Renal cortical epithelial cell (primary cell): Measurements from ENCODE around the gene UGT1A8. TPM values are rescaled to one million over a fixed set of nuclear protein-coding genes. Genes with fewer than 3 reads are reported as not detected.
"Not testable (repeated sequence)": the region's sequence is repeated elsewhere in the genome, so short reads cannot be mapped to it uniquely, and the experiment has no call there.

Experiments used
- DNase-seq: peaks from one replicate; pipeline ENCODE4 v3.0.0-alpha.2; 2011; ENCODE audit warnings: low read depth
- total RNA-seq: library from RNA; depleted of rRNA; stranded (reverse); fragments of >200 nt; gene quantifications from 2 replicates; pipeline ENCODE4 v1.2.3, GENCODE V29; 2014

The UGT1A8 gene
- total RNA-seq, 1 donor from 2014 or later = 0.35 TPM

DNA sequence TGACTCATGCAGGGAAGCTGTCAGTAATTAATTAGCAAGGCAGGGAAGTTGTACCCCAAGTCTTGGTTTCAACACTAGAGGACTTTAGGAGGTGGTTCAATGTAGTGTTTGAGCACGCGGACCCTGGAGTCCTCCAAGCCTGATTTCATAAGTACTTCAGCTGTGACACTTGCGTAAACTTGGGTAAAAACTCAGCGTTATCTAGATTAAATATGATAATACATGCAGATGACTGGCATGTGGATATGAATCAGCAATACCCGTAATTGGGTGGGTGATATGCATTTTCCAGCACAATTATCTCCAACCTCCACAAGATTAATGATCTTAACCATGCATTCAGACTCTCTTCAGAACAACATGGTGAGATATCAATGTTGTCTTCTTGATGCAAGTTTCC, 69.5 kb downstream of the UGT1A8 start:
- DNase-seq = no peak

DNA sequence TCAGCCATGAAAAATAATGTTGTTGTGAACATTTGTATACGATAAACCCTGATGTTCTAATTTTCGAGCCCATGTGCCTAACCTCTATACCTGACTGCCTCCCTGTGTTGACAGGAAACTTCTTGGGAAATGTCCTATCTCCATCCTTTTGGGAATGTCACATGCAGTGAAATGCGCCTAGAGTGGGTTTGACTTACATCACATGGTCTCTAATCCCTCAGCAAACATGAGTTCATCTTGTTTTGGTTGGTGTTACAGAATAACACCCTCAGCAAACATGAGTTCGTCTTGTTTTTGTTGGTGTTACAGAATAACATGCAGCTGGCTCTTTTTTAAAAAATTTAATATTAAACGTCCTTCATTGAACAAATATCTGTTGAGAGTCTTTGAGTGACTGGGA, 70.9 kb downstream of the UGT1A8 start:
- DNase-seq = no peak

- DNase-seq = no peak
Observed at GRCh38 chr2:233689031-233689430, 71.6 kb downstream of the UGT1A8 start.

DNA sequence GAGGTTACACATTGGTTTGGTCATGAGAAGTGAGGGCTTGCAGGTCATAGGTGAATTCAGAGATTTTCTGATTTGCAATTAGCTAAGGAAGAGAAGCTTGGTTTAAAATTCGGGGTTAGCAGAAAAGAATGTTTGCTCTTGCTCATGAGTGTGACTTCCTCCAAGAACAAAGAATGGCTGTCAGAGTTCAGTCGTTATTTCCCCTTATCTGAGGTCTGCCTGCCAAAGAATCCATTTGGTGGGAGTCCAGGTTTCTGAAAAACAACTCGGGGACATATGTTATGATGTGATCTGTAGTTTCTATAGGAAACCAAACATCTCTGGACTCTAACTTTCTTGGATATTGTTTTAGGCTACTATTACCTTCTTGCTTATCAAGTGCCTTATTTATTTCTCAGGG, 72.1 kb downstream of the UGT1A8 start:
- no peak for DNase-seq

DNA sequence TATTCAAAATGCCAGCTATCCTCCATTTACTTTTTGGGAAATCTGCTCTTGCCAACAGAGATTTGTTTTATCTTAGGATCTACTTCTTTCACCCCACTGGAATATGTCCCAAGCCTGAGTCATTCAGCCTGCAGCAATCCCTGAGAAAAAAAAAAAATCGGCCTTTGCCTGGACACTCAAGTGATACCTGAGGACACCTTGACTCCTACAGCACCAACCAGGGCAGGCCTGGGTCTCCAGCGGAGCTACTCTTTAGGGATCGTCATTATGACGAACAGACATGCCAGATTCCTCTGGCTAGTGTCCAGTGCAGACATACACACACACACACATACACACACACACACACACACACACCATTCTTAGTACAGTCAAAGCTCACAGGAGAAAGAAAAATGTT, 73.0 kb downstream of the UGT1A8 start:
- DNase-seq = peak; percentile 62

GRCh38 chr2:233691443-233692433, 74.3 kb downstream of the UGT1A8 start:
- DNase-seq = peak; percentile 66

DNA sequence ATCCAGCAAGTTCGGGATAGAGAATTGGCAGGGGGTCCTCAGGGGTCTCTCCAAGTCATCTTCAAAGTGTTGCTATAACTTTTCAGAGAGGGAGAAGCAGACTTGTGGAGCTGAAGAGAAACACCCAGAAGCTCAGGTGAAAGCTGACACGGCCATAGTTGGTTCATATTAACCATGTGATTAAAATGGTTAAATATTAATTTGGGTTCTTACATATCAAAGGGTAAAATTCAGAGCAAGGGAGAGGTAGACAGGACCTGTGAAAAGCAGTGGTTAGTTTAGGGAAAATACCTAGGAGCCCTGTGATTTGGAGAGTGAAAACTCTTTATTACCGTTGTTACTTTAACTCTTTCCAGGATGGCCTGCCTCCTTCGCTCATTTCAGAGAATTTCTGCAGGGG, 75.2 kb downstream of the UGT1A8 start, which contains the start of gene UGT1A6:
Gene UGT1A6, plus strand, starts transcription at position 243 of the 400 bp plus-strand sequence. Its CDS starts 115 bp downstream, at position 358.
- DNase-seq = peak; percentile 82

GRCh38 chr2:233693963-233694362, 76.5 kb downstream of the UGT1A8 start:
- DNase-seq = no peak

DNA sequence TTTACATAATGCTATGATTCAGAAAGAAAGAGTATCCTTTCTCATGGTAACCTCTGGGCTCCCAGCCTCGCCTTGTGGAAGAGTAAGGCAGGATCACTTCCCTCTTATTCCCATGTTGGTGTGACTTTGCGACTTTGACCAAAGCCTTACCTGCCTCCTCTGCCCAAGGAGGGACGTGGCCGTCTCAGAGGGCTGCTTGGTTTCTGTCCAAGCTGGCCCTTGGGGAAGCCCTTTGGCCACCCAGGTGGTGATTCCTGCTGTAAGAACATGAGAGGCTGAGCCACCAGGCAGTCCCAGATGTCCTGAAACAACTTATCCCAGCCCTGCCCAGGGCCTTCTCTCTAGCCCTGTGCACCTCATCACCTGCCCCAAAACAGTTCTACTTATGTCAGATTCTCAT, 81.3 kb downstream of the UGT1A8 start:
- DNase-seq = no peak

GRCh38 chr2:233699424-233700027, 82.1 kb downstream of the UGT1A8 start:
- DNase-seq = no peak

GRCh38 chr2:233700028-233700635, 82.7 kb downstream of the UGT1A8 start:
- peak; percentile 97 for DNase-seq

DNA sequence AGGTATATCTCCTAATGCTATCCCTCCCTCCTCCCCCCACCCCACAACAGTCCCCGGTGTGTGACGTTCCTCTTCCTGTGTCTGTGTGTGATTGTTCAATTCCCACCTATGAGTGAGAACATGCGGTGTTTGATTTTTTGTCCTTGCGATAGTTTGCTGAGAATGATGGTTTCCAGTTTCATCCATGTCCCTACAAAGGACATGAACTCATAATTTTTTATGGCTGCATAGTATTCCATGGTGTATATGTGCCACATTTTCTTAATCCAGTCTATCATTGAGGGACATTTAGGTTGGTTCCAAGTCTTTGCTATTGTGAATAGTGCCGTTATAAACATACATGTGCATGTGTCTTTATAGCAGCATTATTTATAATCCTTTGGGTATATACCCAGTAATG, 83.4 kb downstream of the UGT1A8 start:
- not testable (repeated sequence) for DNase-seq

- DNase-seq = no peak
Observed at GRCh38 chr2:233702238-233702637, 84.8 kb downstream of the UGT1A8 start.

DNA sequence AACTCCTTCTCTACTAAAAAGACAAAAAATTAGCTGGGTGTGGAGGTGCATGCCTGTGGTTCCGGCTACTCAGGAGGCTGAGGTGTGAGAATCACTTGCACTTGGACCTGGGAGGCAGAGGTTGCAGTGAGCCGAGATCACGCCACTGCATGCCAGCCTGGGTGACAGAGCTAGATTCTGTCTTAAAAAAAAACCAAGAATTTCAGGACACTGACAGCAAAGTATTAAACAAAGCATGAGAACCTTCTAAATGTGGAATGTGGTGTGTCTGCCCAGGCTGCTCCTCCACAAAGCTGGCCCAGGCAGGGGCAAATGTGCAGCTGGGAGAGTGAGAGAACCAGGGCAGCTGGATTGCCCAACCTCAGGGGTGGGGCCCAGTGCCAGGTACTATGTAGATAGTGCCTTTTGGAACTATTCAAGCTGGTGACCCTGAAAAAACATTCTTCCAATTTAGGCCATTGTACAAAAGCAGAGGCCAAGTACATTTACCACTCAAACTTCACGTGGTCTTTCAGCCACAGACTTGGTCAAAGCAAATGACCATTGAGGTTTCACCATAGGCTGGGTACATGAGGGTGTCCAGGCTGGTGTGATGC, 88.6 kb downstream of the UGT1A8 start:
- peak; percentile 87 for DNase-seq

DNA sequence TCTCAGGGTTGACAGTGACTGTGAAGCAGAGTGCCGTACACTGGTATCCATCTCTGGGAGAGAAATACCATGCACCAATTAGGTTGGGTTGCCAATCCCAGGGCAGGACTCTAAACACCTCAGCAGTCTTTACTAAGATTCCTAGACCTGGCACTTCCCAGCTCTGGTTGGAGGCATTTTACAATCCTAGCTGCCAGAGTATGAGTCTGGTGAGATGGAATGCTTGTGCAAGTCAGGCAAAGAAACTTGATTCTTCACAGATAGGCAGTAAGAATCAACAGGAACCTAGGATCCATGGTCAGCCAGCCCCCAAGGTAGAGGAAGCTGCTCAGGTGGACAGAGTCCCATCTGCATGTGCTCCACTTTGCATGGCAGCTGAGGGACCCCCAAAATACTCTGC, 89.3 kb downstream of the UGT1A8 start:
- DNase-seq = peak; percentile 82

DNA sequence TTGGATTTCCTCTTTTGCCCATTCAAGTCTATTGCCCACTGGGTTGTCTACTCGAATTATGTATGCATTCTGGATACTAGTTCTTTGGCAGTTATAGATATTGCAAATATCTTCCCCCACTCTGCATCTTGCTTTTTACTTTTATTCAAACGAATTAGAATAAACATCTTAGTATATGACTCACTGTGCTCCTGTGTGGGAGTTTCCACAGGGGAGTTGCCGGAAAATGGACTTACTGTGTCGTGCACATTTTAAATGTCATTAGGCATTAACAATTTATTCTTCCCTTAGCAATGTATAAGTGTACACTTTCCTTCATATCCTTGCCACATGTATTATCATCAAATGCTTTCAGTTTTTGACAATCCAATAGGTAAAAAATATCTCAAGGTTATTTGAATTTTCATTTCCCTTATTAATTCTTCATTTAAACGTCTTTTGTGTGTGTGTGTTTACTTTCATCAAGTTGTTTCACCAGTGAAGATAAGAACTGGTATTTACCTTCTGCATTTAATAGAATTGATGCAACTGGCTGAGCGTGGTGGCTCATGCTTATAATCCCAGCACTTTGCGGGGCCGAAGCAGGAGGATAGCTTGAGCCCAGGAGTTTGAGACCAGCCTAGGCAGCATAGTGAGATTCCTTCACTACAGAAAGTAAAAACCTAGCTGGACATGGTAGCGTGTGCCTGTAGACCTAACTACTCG, 90.7 kb downstream of the UGT1A8 start:
- DNase-seq = peak; percentile 64

DNA sequence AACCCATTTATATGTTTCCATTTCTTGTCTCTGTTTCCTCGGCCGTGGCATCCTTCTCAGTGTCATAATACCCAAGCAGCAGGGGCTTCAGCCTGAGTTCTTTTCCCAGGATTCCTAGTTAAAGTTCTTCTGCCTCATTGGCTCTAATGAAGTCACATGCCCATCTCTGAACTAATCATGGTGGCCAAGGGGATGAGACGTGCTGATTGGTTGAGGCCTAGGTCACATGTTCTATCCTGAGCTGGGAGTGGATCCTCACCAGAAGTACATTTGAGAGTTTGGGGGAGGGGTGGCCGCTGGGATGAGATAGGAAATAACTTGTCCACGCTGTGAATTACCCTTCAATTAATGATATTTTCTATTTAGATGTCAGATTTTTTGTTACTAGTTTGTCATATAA, 91.5 kb downstream of the UGT1A8 start:
- no peak for DNase-seq

DNA sequence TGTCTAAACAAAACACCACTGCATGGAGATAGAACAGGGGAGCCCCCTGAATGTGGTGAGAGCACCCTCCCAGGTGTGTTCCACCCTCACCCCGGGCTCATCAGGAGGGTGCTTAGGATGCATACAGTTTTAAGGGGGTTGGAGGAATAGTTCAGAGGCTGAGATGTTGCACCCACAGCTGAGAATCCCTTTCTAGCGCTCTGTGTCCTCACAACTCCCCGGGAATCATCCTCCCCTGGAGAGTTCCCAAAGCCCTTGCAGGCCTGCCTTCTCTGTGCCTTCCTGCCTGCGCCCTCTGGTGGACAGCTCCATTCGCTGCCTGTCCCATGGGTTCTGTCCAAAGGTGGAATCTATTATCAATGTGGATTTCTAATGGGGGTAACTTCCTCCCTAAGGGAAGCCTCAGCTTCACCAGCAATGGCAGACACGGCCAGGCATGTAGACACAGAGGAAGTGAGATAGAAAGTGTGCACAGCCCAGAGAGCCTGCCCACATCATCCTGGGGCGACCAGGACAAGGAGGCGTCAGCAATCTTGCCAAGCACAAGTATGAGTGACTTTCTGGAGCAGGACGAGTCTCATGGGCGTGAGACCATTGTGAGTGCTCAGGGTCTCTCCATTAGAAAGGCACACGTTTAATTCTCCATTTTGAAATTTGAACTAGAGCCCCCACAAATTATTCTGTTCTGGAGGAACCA, 94.0 kb downstream of the UGT1A8 start:
- peak; percentile 61 for DNase-seq

- DNase-seq = no peak
Observed at GRCh38 chr2:233712611-233713261, 95.3 kb downstream of the UGT1A8 start, which contains the start of gene UGT1A5. UGT1A5 (plus strand) TSS chr2:233712907; CDS start chr2:233712992, 85 bp downstream.

DNA sequence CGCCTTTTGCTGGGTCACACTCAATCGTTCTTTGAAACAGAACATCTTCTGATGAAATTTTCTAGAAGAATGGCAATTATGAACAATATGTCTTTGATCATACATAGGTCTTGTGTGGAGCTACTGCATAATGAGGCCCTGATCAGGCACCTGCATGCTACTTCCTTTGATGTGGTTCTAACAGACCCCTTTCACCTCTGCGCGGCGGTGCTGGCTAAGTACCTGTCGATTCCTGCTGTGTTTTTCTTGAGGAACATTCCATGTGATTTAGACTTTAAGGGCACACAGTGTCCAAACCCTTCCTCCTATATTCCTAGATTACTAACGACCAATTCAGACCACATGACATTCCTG, 95.8 kb downstream of the UGT1A8 start:
- DNase-seq = no peak
